Activated T-cell treated with anti-CD3 and anti-CD28 coated beads, Interleukin-2, amount 50 U/mL, for 48 hours (primary cell): ENCODE data around the gene GNG13.

Experiments used
- DNase-seq, 2 experiments: peaks; one replicate each; pipeline ENCODE4 v3.0.0-alpha.2; 2020

The GNG13 gene

GRCh38 chr16:813204-813915 lies 12.8 kb upstream of the GNG13 start:
- DNase-seq, result peak; percentile 72 to 79

GRCh38 chr16:808085-808386 lies 7.5 kb upstream of the GNG13 start:
- no peak for DNase-seq

- DNase-seq, result peak; percentile 88 to 93
These were observed 7.0 kb upstream of the GNG13 start for GRCh38 chr16:807347-808084.

- DNase-seq, result no peak
These were observed 4.9 kb upstream of the GNG13 start for GRCh38 chr16:805474-805873.

- no peak for DNase-seq
These were observed 3.9 kb upstream of the GNG13 start for GRCh38 chr16:804193-805048.

- DNase-seq, result no peak
These were observed 3.2 kb upstream of the GNG13 start for GRCh38 chr16:803754-804080.

- DNase-seq, result no peak
These were observed 2.6 kb upstream of the GNG13 start for GRCh38 chr16:802914-803753.

GRCh38 chr16:802461-802860 lies 1.9 kb upstream of the GNG13 start:
- no peak for DNase-seq

- DNase-seq, result no peak
These were observed 1.2 kb upstream of the GNG13 start for GRCh38 chr16:801584-802363.

GRCh38 chr16:800834-801511 lies 439 bp upstream of the GNG13 start:
- no peak for DNase-seq

GRCh38 chr16:799111-799947 lies 1.2 kb downstream of the GNG13 start:
- no peak for DNase-seq

- DNase-seq, result no peak
These were observed 1.9 kb downstream of the GNG13 start for GRCh38 chr16:798666-799065.

- DNase-seq, result no peak
These were observed 2.8 kb downstream of the GNG13 start for GRCh38 chr16:797686-798085.

- peak; percentile 67 to 70 for DNase-seq
These were observed 3.5 kb downstream of the GNG13 start for GRCh38 chr16:797120-797420.

- DNase-seq, result no peak
These were observed 4.0 kb downstream of the GNG13 start for GRCh38 chr16:796296-797119.

- DNase-seq, result no peak
These were observed 4.8 kb downstream of the GNG13 start for GRCh38 chr16:795580-796229.

- no peak for DNase-seq
These were observed 5.6 kb downstream of the GNG13 start for GRCh38 chr16:794853-795466.

- DNase-seq, result no peak
These were observed 6.3 kb downstream of the GNG13 start for GRCh38 chr16:794091-794822.
